A549 (cell line): ENCODE measurements around the gene KREMEN1. TPM values are rescaled to one million over a fixed set of nuclear protein-coding genes. Genes with fewer than 3 reads are reported as not detected.

Experiments used
- ATAC-seq, 2 experiments: fragments of 200-7000 bp in 1 of 2; fragments of >200 bp in 1 of 2; cut with Nextera tagmentation in 1 of 2; cut with Tn5 transposase in 1 of 2; 3 replicates each; pipeline versions ENCODE4 v1.8.0 to v1.9.1; 2018 to 2020; ENCODE audit warnings: mild to moderate bottlenecking in 1 of 2, moderate library complexity in 1 of 2
- CTCF ChIA-PET: fragments of 300-600 bp; sonication (Branson Sonifier 250); formaldehyde crosslinking; extraction: SDS; loops from one replicate; lab custom pipeline; 2021; ENCODE audit warnings: antibody characterized with exemption, inconsistent platforms; lab: Yijun Ruan, JAX
- POLR2A ChIA-PET: fragments of 350-600 bp; formaldehyde crosslinking; extraction: SDS; loops from one replicate; lab custom pipeline; 2021; ENCODE audit warnings: antibody characterized with exemption, inconsistent platforms; lab: Yijun Ruan, JAX
- DNase-seq, 2 experiments: peaks; one replicate each; pipeline versions ENCODE4 v3.0.0 to v3.0.0-alpha.2; 2011 to 2016; ENCODE audit warnings: low read depth in 1 of 2, low spot score in 1 of 2
- FAIRE-seq: peaks from 2 replicates; lab custom pipeline; 2011; peaks lifted over from hg19 to GRCh38; lab: Jason Lieb, UNC
- H3K27ac ChIP-seq, 2 experiments: fragments of >200 bp; sonication (Bioruptor Twin); formaldehyde crosslinking; 3 replicates each; pipeline ENCODE4 v1.5.1; 2016 to 2017
- H3K4me1 ChIP-seq: fragments of >200 bp; sonication (Bioruptor Twin); formaldehyde crosslinking; 3 replicates; pipeline ENCODE4 v1.6.1; 2016
- H3K4me2 ChIP-seq: fragments of >200 bp; sonication (Bioruptor Twin); formaldehyde crosslinking; 3 replicates; pipeline ENCODE4 v1.6.1; 2016
- H3K4me3 ChIP-seq: fragments of >200 bp; sonication (Bioruptor Twin); formaldehyde crosslinking; 3 replicates; pipeline ENCODE4 v1.5.1; 2016
- H3K9me3 ChIP-seq: fragments of >200 bp; sonication (Bioruptor Twin); formaldehyde crosslinking; 3 replicates; pipeline ENCODE4 v1.6.1; 2016
- CEBPB ChIP-seq, 2 experiments: fragments of >200 bp in 1 of 2; sonication (Bioruptor Twin) in 1 of 2; formaldehyde crosslinking in 1 of 2; IDR thresholded peaks; 2 replicates each; pipeline ENCODE4 v1.6.1; 2012 to 2016
- EHMT2 ChIP-seq: fragments of 200-600 bp; sonication (generic); IDR thresholded peaks from 2 replicates; pipeline ENCODE4 v1.6.1; 2016; ENCODE audit warnings: antibody characterized with exemption, low read depth, mild to moderate bottlenecking, moderate library complexity
- GATA3 ChIP-seq: IDR thresholded peaks from 2 replicates; pipeline ENCODE4 v1.6.1; 2012; ENCODE audit warnings: borderline replicate concordance
- HDAC2 ChIP-seq: fragments of 200-600 bp; sonication (generic); IDR thresholded peaks from 2 replicates; pipeline ENCODE4 v1.6.1; 2016
- HEYL ChIP-seq: fragments of 250-450 bp; sonication (Bioruptor Pico); IDR thresholded peaks from 2 replicates; pipeline ENCODE4 v1.8.0; 2021; ENCODE audit warnings: mild to moderate bottlenecking, moderate library complexity
- HOXA7 ChIP-seq: fragments of 250-450 bp; sonication (Bioruptor Pico); IDR thresholded peaks from 2 replicates; pipeline ENCODE4 v1.5.0; 2020; ENCODE audit warnings: mild to moderate bottlenecking, moderate library complexity
- HOXB13 ChIP-seq: fragments of 250-450 bp; sonication (Bioruptor Pico); IDR thresholded peaks from 2 replicates; pipeline ENCODE4 v1.5.0; 2020; ENCODE audit warnings: low read depth, mild to moderate bottlenecking, moderate library complexity
- JUN ChIP-seq, 2 experiments: fragments of >200 bp; sonication (Bioruptor Twin); formaldehyde crosslinking; IDR thresholded peaks; 2 replicates in 1 of 2; 3 replicates in 1 of 2; pipeline ENCODE4 v1.6.1; 2016 to 2017
- KDM1A ChIP-seq: fragments of 200-600 bp; sonication (generic); IDR thresholded peaks from 2 replicates; pipeline ENCODE4 v1.6.1; 2016; ENCODE audit warnings: low read depth, mild to moderate bottlenecking
- KDM5A ChIP-seq: fragments of 200-600 bp; sonication (generic); IDR thresholded peaks from 2 replicates; pipeline ENCODE4 v1.6.1; 2016; ENCODE audit warnings: antibody characterized with exemption, mild to moderate bottlenecking
- MAFK ChIP-seq: fragments of 450-650 bp; IDR thresholded peaks from 2 replicates; pipeline ENCODE4 v1.6.1; 2014; ENCODE audit not compliant: partially characterized antibody
- MYC ChIP-seq: IDR thresholded peaks from 2 replicates; pipeline ENCODE4 v1.6.1; 2012; ENCODE audit warnings: mild to moderate bottlenecking, inconsistent platforms, low read length, improper control_type of control experiment, borderline replicate concordance
- NR3C1 ChIP-seq: fragments of >200 bp; sonication (Bioruptor Twin); formaldehyde crosslinking; IDR thresholded peaks from 3 replicates; pipeline ENCODE4 v1.6.1; 2017
- RARB ChIP-seq: fragments of 250-450 bp; sonication (Bioruptor Pico); IDR thresholded peaks from 2 replicates; pipeline ENCODE4 v1.8.0; 2021; ENCODE audit warnings: mild to moderate bottlenecking, moderate library complexity
- RCOR1 ChIP-seq: fragments of 150-350 bp; IDR thresholded peaks from 2 replicates; pipeline ENCODE4 v1.6.1; 2014; ENCODE audit warnings: antibody characterized with exemption, low read length, low read depth
- RNF2 ChIP-seq: fragments of 200-600 bp; sonication (generic); IDR thresholded peaks from 2 replicates; pipeline ENCODE4 v1.6.1; 2016; ENCODE audit warnings: low read depth, mild to moderate bottlenecking, antibody characterized with exemption, moderate library complexity, borderline replicate concordance
- SREBF2 ChIP-seq: fragments of 450-650 bp; IDR thresholded peaks from 2 replicates; pipeline ENCODE4 v1.6.1; 2014; ENCODE audit warnings: mild to moderate bottlenecking, moderate library complexity
- TFCP2L1 ChIP-seq: fragments of 250-450 bp; sonication (Bioruptor Pico); IDR thresholded peaks from 2 replicates; pipeline ENCODE4 v1.5.0; 2021; ENCODE audit warnings: mild to moderate bottlenecking
- TP53 ChIP-seq: fragments of 250-450 bp; sonication (Bioruptor Pico); IDR thresholded peaks from 2 replicates; pipeline ENCODE4 v1.5.0; 2021; ENCODE audit warnings: mild to moderate bottlenecking, moderate library complexity
- ZC3H11A ChIP-seq: fragments of 450-650 bp; IDR thresholded peaks from 2 replicates; pipeline ENCODE4 v1.6.1; 2014; ENCODE audit warnings: antibody characterized with exemption, mild to moderate bottlenecking
- WGBS: methylation state at CpG from one replicate; pipeline ENCODE4 v1.1.6; 2017; ENCODE audit errors: missing lambda C conversion rate; 5-methylcytosine and 5-hydroxymethylcytosine counted together
- polyA plus RNA-seq, 4 experiments: library from polyadenylated mRNA; depleted of rRNA in 3 of 4; stranded (reverse); fragments of >200 nt; fragmentation: RNase III in 1 of 4; extraction: RNeasy Plus Mini Kit Qiagen cat#74134 plus additional on column Dnase treatment in 1 of 4; gene quantifications; 2 replicates in 3 of 4; 3 replicates in 1 of 4; pipeline ENCODE4 v1.2.3, GENCODE V29; 2011 to 2017
- TF ChIP-seq, protein P1 (sequence below): IDR thresholded peaks from 2 replicates; pipeline ENCODE4 v1.6.1; 2012; ENCODE audit warnings: low read depth, borderline replicate concordance
- TF ChIP-seq, protein P2 (sequence below): IDR thresholded peaks from 2 replicates; pipeline ENCODE4 v1.6.1; 2012
- TF ChIP-seq, protein P3 (sequence below): IDR thresholded peaks from 2 replicates; pipeline ENCODE4 v1.6.1; 2012
- TF ChIP-seq, protein P4 (sequence below): fragments of 250-450 bp; sonication (Bioruptor Pico); IDR thresholded peaks from 2 replicates; pipeline ENCODE4 v1.5.0; 2020; ENCODE audit warnings: low read depth, mild to moderate bottlenecking, moderate library complexity

The KREMEN1 gene
- polyA plus RNA-seq, 2 of the 4 experiments (the other 2 are of a cell fraction): 1.7 to 2.5 TPM

DNA sequence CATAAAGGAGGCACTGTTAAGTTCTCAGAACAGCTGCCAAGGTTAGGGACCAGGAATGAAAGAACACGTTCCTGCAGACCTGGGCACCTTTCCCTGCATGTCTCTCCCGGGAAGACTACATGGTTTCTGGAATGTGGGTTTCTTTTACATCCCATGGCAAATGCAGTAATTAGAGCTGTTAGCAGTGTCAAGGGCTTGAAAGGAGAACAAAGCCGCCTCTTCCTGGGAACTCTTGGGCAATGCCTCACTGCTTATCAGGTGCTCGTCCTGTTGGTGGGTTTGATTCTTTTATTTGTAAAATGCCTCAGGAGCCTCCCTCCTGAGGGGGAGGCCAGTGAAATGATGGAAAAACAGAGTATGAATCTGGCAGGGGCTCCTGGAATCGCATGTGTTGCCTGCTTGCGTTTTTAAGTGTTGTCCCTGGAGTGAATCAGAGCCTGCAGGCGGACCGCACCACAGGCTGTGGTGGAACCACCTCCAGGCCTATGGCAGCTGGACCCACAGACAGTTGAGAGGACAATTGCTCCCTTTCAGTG is 10.5 kb upstream of the KREMEN1 start (continued):
- TF ChIP-seq JUN (IDR thresholded peaks at IDR 0.05): no peak
- TF ChIP-seq, protein P1, sequence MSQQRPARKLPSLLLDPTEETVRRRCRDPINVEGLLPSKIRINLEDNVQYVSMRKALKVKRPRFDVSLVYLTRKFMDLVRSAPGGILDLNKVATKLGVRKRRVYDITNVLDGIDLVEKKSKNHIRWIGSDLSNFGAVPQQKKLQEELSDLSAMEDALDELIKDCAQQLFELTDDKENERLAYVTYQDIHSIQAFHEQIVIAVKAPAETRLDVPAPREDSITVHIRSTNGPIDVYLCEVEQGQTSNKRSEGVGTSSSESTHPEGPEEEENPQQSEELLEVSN: no peak
- no peak for TF ChIP-seq RARB (CRISPR knock-in tag)
- TF ChIP-seq, protein P2, sequence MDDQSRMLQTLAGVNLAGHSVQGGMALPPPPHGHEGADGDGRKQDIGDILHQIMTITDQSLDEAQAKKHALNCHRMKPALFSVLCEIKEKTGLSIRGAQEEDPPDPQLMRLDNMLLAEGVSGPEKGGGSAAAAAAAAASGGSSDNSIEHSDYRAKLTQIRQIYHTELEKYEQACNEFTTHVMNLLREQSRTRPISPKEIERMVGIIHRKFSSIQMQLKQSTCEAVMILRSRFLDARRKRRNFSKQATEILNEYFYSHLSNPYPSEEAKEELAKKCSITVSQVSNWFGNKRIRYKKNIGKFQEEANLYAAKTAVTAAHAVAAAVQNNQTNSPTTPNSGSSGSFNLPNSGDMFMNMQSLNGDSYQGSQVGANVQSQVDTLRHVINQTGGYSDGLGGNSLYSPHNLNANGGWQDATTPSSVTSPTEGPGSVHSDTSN: no peak
- no peak for TF ChIP-seq HOXB13 (CRISPR knock-in tag)

DNA sequence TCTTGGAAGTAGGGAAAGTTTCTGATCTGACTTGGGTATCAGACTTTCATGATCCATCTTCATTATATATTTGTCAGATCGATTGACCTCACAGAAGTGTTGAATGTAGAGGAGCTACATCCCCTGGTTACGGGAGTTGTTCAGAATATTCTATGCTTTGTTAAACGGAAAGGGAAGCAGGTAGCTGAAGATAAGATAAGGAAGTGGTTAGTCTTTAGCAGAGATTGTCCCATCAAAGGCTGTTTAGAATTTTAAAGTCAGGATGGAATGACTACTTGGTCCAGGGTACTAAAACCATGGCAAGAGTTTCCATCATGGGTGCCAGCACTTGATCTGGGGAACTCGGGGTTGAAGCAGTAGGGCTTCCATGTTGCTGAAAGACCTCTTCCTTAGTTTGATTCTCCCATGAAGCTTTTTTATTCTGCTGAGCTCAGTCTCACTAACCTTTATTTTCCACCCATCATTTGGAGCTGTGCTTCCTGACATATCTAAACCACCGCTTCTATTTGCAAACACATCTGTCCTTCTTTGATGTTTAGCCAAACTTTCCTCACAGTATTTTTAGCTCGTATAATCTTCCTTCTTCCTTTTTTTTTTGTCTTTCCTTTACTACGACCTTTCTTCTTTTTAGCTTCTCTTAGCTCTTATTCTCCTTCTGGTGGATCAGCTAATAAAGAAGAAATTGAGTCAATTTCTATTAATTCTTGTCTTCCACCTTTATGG is 7.2 kb upstream of the KREMEN1 start:
- ChIA-PET POLR2A (no interaction called here), CTCF (interaction anchor here (0.6 to 1.7 kb wide), 4 partner anchors 25 to 729 kb away, joined by 3 to 6 read pairs (median 4); no protein-coding TSS in a partner anchor)
- no peak for ATAC-seq
- H3K4me2 ChIP-seq: no peak overlapping the region
- no peak overlapping the region for H3K27ac ChIP-seq
- no peaks in the 10 kb centered on the region for H3K9me3 ChIP-seq
- no peaks in the 10 kb centered on the region for H3K4me1 ChIP-seq
- TF ChIP-seq MYC: no peak
- TF ChIP-seq SREBF2: no peak
- no peak for TF ChIP-seq EHMT2
- TF ChIP-seq CEBPB (IDR thresholded peaks at IDR 0.05): no peak
- no peak for TF ChIP-seq HOXA7 (CRISPR knock-in tag)
- TF ChIP-seq GATA3: no peak
- TF ChIP-seq RCOR1: no peak
- no peak for TF ChIP-seq KDM5A
- TF ChIP-seq TFCP2L1 (CRISPR knock-in tag): no peak
- no peak for FAIRE-seq
- WGBS: 49% methylated on average over 7 of the region's 7 CpGs
- no peak overlapping the region for H3K4me3 ChIP-seq
- DNase-seq: no peak

DNA sequence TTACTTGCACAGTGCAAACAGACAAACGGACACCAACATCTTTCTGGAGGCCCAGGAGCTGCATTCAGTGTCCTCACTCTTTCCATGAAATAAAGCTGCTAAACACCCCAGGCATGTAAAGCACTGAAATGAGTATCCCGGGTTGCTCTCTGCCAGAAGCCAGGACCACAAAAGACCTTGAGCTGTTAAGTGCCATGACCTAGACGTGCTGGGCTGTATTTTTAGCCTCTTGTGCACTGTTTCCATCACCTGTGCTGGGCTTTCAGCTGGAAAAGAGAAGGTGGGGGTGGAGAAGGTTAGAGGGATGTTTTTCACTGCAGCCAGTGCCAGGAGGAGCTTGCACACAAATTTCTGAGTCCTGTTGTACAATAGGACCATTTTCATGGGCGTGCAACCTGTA is 3.4 kb upstream of the KREMEN1 start:
- FAIRE-seq: no peak
- no peak for ATAC-seq
- Histone ChIP-seq H3K27ac (no peak overlapping the region), H3K9me3 (no peaks in the 10 kb centered on the region), H3K4me2 (no peak overlapping the region), H3K4me3 (no peak overlapping the region), H3K4me1 (peaks cover 9% of the 10 kb centered on the region; the same call in 2 of the 3 replicates)
- CTCF ChIA-PET: interaction anchor here (1.2 kb wide), 1 partner anchor 29 kb away, joined by 3 read pairs; no protein-coding TSS in a partner anchor
- TF ChIP-seq HEYL (CRISPR knock-in tag): no peak
- TF ChIP-seq, protein P3, sequence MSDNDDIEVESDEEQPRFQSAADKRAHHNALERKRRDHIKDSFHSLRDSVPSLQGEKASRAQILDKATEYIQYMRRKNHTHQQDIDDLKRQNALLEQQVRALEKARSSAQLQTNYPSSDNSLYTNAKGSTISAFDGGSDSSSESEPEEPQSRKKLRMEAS: no peak
- no peak for TF ChIP-seq KDM1A
- TF ChIP-seq EHMT2: no peak
- TF ChIP-seq ZC3H11A: no peak
- TF ChIP-seq HOXB13 (CRISPR knock-in tag): no peak
- TF ChIP-seq, protein P4, sequence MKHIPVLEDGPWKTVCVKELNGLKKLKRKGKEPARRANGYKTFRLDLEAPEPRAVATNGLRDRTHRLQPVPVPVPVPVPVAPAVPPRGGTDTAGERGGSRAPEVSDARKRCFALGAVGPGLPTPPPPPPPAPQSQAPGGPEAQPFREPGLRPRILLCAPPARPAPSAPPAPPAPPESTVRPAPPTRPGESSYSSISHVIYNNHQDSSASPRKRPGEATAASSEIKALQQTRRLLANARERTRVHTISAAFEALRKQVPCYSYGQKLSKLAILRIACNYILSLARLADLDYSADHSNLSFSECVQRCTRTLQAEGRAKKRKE (CRISPR knock-in tag): no peak
- TF ChIP-seq NR3C1: no peak
- no peak for TF ChIP-seq JUN (IDR thresholded peaks at IDR 0.05)
- TF ChIP-seq HOXA7 (CRISPR knock-in tag): no peak
- no peak for TF ChIP-seq HDAC2
- no peak for TF ChIP-seq TP53 (CRISPR knock-in tag)
- TF ChIP-seq RNF2: no peak
- no peak for TF ChIP-seq MAFK
- no peak for TF ChIP-seq KDM5A
- POLR2A ChIA-PET: no interaction called here
- no peak for DNase-seq
- 65% methylated on average over 3 of the region's 4 CpGs for WGBS
